HCT116 (cell line): ENCODE measurements around the gene NGEF.

ENCODE experiments used
- POLR2A ChIP-seq: IDR thresholded peaks from 2 replicates; pipeline ENCODE4 v1.7.0; 2011; ENCODE audit warnings: borderline replicate concordance; ENCODE audit not compliant: insufficient read depth, insufficient read length; ENCODE audit errors: extremely low read depth
- ZNF274 ChIP-seq: fragments of 200-500 bp; sonication (Bioruptor generic); IDR thresholded peaks from 2 replicates; pipeline ENCODE4 v1.6.1; 2014; ENCODE audit warnings: mild to moderate bottlenecking, low read depth, low read length, inconsistent platforms
- TF ChIP-seq, protein P1 (sequence below), 3 experiments: fragments of 200-600 bp in 1 of 3; sonication (generic) in 1 of 3; IDR thresholded peaks in 2 of 3; conservative IDR thresholded peaks in 1 of 3; 2 replicates each; pipeline ENCODE4 v1.5.1; 2012 to 2017; ENCODE audit warnings: low read depth in 2 of 3, low read length in 2 of 3, antibody characterized with exemption in 1 of 3, borderline replicate concordance in 1 of 3, control low read depth in 1 of 3, mild to moderate bottlenecking in 1 of 3, mixed read lengths in 1 of 3, mixed run types in 1 of 3, moderate library complexity in 1 of 3; ENCODE audit not compliant: insufficient read depth in 1 of 3

DNA sequence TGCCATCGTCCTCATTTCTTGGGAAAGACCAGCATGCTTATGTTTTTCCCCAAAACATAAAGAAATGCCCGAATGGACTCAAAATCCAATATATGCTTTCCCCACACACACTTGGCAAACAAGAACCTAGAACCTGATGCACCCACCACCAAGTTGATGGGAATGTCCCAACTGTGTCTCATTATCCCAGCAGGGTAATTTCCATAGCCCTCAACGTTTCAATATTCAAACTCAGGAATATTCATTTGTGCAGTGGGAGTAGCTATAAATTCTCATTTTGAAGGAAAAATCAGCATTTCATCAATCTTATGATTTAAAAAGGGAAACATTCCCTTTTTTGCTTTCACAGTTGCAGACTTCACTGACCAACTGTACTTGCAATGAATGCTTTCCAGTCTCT, 92.3 kb downstream of the NGEF start:
- TF ChIP-seq ZNF274 (no peak), POLR2A (no peak)
- TF ChIP-seq, protein P1, sequence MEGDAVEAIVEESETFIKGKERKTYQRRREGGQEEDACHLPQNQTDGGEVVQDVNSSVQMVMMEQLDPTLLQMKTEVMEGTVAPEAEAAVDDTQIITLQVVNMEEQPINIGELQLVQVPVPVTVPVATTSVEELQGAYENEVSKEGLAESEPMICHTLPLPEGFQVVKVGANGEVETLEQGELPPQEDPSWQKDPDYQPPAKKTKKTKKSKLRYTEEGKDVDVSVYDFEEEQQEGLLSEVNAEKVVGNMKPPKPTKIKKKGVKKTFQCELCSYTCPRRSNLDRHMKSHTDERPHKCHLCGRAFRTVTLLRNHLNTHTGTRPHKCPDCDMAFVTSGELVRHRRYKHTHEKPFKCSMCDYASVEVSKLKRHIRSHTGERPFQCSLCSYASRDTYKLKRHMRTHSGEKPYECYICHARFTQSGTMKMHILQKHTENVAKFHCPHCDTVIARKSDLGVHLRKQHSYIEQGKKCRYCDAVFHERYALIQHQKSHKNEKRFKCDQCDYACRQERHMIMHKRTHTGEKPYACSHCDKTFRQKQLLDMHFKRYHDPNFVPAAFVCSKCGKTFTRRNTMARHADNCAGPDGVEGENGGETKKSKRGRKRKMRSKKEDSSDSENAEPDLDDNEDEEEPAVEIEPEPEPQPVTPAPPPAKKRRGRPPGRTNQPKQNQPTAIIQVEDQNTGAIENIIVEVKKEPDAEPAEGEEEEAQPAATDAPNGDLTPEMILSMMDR (IDR thresholded peaks at IDR 0.05 in 2 of 3, conservative IDR thresholded peaks at IDR 0.05 in 1 of 3; ENCODE audit: borderline replicate concordance in 1 of 3, insufficient read depth in 1 of 3, low read depth in 2 of 3, low read length in 2 of 3): no peak
